GM23248 (cell line): ENCODE data around the gene RACK1. TPM values are rescaled to one million over a fixed set of nuclear protein-coding genes. Genes with fewer than 3 reads are reported as not detected.
A peak's percentile ranks its signal among the peaks of the same experiment; 100 is the strongest.

Experiments
- DNase-seq: peaks from one replicate; pipeline ENCODE4 v3.0.0-alpha.2; 2015
- H2AFZ ChIP-seq: fragments of 200-600 bp; sonication (generic); 2 replicates; pipeline ENCODE4 v1.6.1; 2016; ENCODE audit warnings: antibody characterized with exemption
- H3F3A ChIP-seq: fragments of 200-600 bp; sonication (generic); 2 replicates; pipeline ENCODE4 v1.6.1; 2016; ENCODE audit warnings: mild to moderate bottlenecking, antibody characterized with exemption, mixed run types; ENCODE audit not compliant: insufficient read depth
- H3K27ac ChIP-seq: fragments of 200-600 bp; sonication (generic); 2 replicates; pipeline ENCODE4 v1.5.1; 2016; ENCODE audit warnings: mild to moderate bottlenecking
- H3K27me3 ChIP-seq: fragments of 200-600 bp; sonication (generic); replicated peaks from 2 replicates; pipeline ENCODE4 v1.6.1; 2016; ENCODE audit warnings: mild to moderate bottlenecking; ENCODE audit not compliant: insufficient read depth
- H3K36me3 ChIP-seq: fragments of 200-600 bp; sonication (generic); 2 replicates; pipeline ENCODE4 v1.6.1; 2016; ENCODE audit warnings: low read depth, mild to moderate bottlenecking
- H3K4me1 ChIP-seq: fragments of 200-600 bp; sonication (generic); 2 replicates; pipeline ENCODE4 v1.6.1; 2016; ENCODE audit warnings: mild to moderate bottlenecking; ENCODE audit not compliant: insufficient read depth
- H3K4me2 ChIP-seq: fragments of 200-600 bp; sonication (generic); one replicate; pipeline ENCODE4 v1.6.1; 2016; ENCODE audit warnings: mild to moderate bottlenecking; ENCODE audit not compliant: unreplicated experiment
- H3K4me3 ChIP-seq: fragments of 200-600 bp; sonication (generic); 2 replicates; pipeline ENCODE4 v1.5.1; 2016; ENCODE audit warnings: mild to moderate bottlenecking
- H3K79me2 ChIP-seq: fragments of 200-600 bp; sonication (generic); 2 replicates; pipeline ENCODE4 v1.6.1; 2016; ENCODE audit warnings: mild to moderate bottlenecking; ENCODE audit not compliant: insufficient read depth
- H3K9ac ChIP-seq: fragments of 200-600 bp; sonication (generic); 2 replicates; pipeline ENCODE4 v1.6.1; 2016; ENCODE audit warnings: mild to moderate bottlenecking
- H3K9me2 ChIP-seq: fragments of 200-600 bp; sonication (generic); 2 replicates; pipeline ENCODE4 v1.6.1; 2016; ENCODE audit warnings: mixed run types, mild to moderate bottlenecking, moderate library complexity; ENCODE audit not compliant: insufficient read depth
- H3K9me3 ChIP-seq: fragments of 200-600 bp; sonication (generic); one replicate; pipeline ENCODE4 v1.6.1; 2017; ENCODE audit warnings: low read depth
- H4K20me1 ChIP-seq: fragments of 200-600 bp; sonication (generic); 2 replicates; pipeline ENCODE4 v1.6.0; 2016; ENCODE audit not compliant: insufficient read depth
- EZH2 ChIP-seq: fragments of 200-600 bp; sonication (generic); IDR thresholded peaks from 2 replicates; pipeline ENCODE4 v1.6.1; 2018; ENCODE audit warnings: antibody characterized with exemption, mild to moderate bottlenecking; ENCODE audit not compliant: insufficient read depth, poor library complexity, severe bottlenecking
- EZH2phosphoT487 ChIP-seq: fragments of 200-600 bp; sonication (generic); IDR thresholded peaks from 2 replicates; pipeline ENCODE4 v1.6.1; 2018; ENCODE audit warnings: antibody characterized with exemption, moderate library complexity, mild to moderate bottlenecking, low read depth; ENCODE audit not compliant: insufficient read depth
- WGBS, 2 experiments: methylation state at CpG; one replicate each; pipeline ENCODE4 v1.1.6; 2015 to 2017; ENCODE audit warnings: low lambda C conversion rate in 2 of 2, low coverage in 1 of 2; ENCODE audit errors: missing lambda C conversion rate in 2 of 2; 5-methylcytosine and 5-hydroxymethylcytosine counted together
- in situ Hi-C: fragments of 300-500 bp; cut with MboI; formaldehyde crosslinking; loops from 2 replicates; pipeline ENCODE4 v1.15.0; 2020
- polyA plus RNA-seq: library from polyadenylated mRNA; unstranded; fragments of >200 nt; fragmentation: Nextera tagmentation; extraction: Ambion mirVana; gene quantifications from 2 replicates; pipeline ENCODE4 v1.2.1, GENCODE V29; 2016
- total RNA-seq: library from RNA; depleted of rRNA; stranded (reverse); fragments of >200 nt; shearing (Covaris generic); gene quantifications from 2 replicates; pipeline ENCODE4 v1.2.3, GENCODE V29; 2014

Gene RACK1
- total and polyA plus RNA-seq, 2 experiments from 2014 or later = 837 to 3,224 TPM

GRCh38 chr5:181221792-181222629, 21.7 kb downstream of the RACK1 start:
- 0 out of 2 replicates have a peak, but pooled peaks cover 12% of the 10 kb centered on the region for H3K4me1 ChIP-seq
- peak overlapping the region; percentile 83 for H3K4me3 ChIP-seq
- peak overlapping the region; percentile 79 for H2AFZ ChIP-seq
- H3K36me3 ChIP-seq = no peaks in the 10 kb centered on the region; the same call in 1 of the 2 replicates
- peak overlapping the region; percentile 90 for H3K27ac ChIP-seq
- peaks cover 35% of the 10 kb centered on the region for H3K79me2 ChIP-seq
- H3K9me3 ChIP-seq = no peaks in the 10 kb centered on the region
- WGBS, 2 experiments = 2 to 3% methylated on average over 50 of the region's 50 CpGs
- H3F3A ChIP-seq = peaks cover 22% of the 10 kb centered on the region
- no peaks in the 10 kb centered on the region for H4K20me1 ChIP-seq
- peak overlapping the region; percentile 86 for H3K4me2 ChIP-seq
- H3K27me3 ChIP-seq = no peaks in the 10 kb centered on the region
- DNase-seq = peak; percentile 97
- in situ Hi-C loops = no loop called here
- peak overlapping the region; percentile 92 for H3K9ac ChIP-seq
- TF ChIP-seq EZH2phosphoT487 = no peak
- no peak for TF ChIP-seq EZH2
- H3K9me2 ChIP-seq = no peaks in the 10 kb centered on the region

DNA sequence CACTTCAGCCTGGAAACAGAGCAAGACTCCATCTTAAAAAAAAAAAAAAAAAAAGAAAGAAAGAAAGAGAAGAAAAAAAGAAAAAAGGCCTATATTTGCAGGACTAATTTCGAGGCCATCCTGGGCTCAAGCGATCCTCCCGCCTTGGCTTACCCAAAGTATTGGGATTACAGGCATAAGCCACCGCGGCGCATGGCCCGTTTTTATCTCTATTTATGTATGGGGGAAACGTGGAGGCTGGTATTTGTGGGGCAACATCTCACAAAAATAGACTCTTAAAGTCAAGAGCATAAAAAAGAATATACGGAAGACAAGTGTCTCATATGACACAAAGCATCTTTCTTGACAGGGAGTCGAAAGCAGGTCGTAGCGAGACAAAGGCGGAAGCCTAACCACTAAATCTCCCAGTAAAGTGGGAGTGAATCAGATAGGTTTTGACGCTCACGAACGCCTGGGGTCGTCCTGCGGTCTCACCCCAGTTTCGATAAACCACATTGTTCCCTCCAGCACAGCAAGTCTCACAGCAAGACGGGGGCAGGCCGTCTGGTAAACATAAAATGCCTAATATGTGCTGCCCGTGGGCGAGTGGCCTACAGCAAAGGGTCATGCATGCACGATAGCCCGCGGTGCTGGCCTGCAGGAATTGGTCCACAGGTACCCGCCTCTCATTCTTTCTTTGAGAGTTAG, 22.5 kb downstream of the RACK1 start:
- H2AFZ ChIP-seq = peak overlapping the region; percentile 17; the same call in 1 of the 2 replicates
- WGBS, 2 experiments = 47 to 51% methylated on average over 27 of the region's 27 CpGs
- no peaks in the 10 kb centered on the region for H3K27me3 ChIP-seq
- H3K4me3 ChIP-seq = peak overlapping the region; percentile 27; the same call in 1 of the 2 replicates
- in situ Hi-C loops = no loop called here
- TF ChIP-seq EZH2phosphoT487 = no peak
- no peak for TF ChIP-seq EZH2
- no peaks in the 10 kb centered on the region for H3K9me3 ChIP-seq
- H3K4me2 ChIP-seq = no peak overlapping the region
- H3K9me2 ChIP-seq = no peaks in the 10 kb centered on the region
- H3F3A ChIP-seq = peaks cover 28% of the 10 kb centered on the region
- peaks cover 27% of the 10 kb centered on the region for H3K79me2 ChIP-seq
- no peaks in the 10 kb centered on the region for H4K20me1 ChIP-seq
- H3K36me3 ChIP-seq = no peaks in the 10 kb centered on the region
- peak overlapping the region; percentile 92; the same call in 1 of the 2 replicates for H3K9ac ChIP-seq
- H3K27ac ChIP-seq = peak overlapping the region; percentile 90
- no peak for DNase-seq
- 0 out of 2 replicates have a peak, but pooled peaks cover 12% of the 10 kb centered on the region for H3K4me1 ChIP-seq

DNA sequence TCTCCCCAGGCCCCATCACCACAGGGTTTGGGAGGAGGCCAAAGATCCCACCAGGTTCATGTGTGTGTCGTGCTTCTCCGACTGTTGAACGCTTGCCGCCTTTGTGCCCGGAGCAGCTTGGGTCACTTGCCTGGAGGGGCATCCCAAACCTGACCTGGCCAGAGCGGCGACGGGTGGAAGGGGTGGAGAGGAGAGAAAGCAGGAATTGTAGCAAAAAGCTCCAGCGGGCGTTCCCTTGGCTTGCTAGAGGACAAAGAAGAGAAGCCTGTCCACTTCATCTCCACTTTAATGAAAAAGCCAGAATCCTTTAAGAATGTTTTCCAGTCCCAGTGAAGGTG, 23.6 kb downstream of the RACK1 start:
- Histone ChIP-seq H3K9ac (no peak overlapping the region), H3K4me2 (no peak overlapping the region), H3K9me3 (no peaks in the 10 kb centered on the region), H3K4me3 (no peak overlapping the region), H4K20me1 (no peaks in the 10 kb centered on the region), H3K9me2 (no peaks in the 10 kb centered on the region), H2AFZ (no peak overlapping the region), H3K36me3 (no peaks in the 10 kb centered on the region), H3K27me3 (no peaks in the 10 kb centered on the region), H3K4me1 (0 out of 2 replicates have a peak, but pooled peaks cover 11% of the 10 kb centered on the region), H3K27ac (no peak overlapping the region), H3F3A (peaks cover 31% of the 10 kb centered on the region), H3K79me2 (peaks cover 16% of the 10 kb centered on the region)
- no peak for DNase-seq
- WGBS, 2 experiments = 91 to 94% methylated on average over 10 of the region's 10 CpGs
- TF ChIP-seq EZH2phosphoT487 (no peak), EZH2 (no peak)
- in situ Hi-C loops = no loop called here

- Histone ChIP-seq H3K36me3 (no peaks in the 10 kb centered on the region), H4K20me1 (no peaks in the 10 kb centered on the region), H3K27ac (no peak overlapping the region), H3K4me1 (0 out of 2 replicates have a peak, but pooled peaks cover 5% of the 10 kb centered on the region), H3K79me2 (peaks cover 10% of the 10 kb centered on the region), H3K27me3 (no peaks in the 10 kb centered on the region), H3K9ac (no peak overlapping the region), H3K4me3 (no peak overlapping the region), H3F3A (peaks cover 31% of the 10 kb centered on the region), H3K9me3 (no peaks in the 10 kb centered on the region), H3K9me2 (no peaks in the 10 kb centered on the region), H2AFZ (no peak overlapping the region), H3K4me2 (no peak overlapping the region)
- WGBS, 2 experiments = 63 to 67% methylated on average over 49 of the region's 49 CpGs
- in situ Hi-C loops = no loop called here
- no peak for DNase-seq
- TF ChIP-seq EZH2 (no peak), EZH2phosphoT487 (no peak)
Measured at GRCh38 chr5:181219262-181220177, 24.2 kb downstream of the RACK1 start.
